ENCODE data around the gene S1PR3.
"Not testable (repeated sequence)": the region's sequence is repeated elsewhere in the genome, so short reads cannot be mapped to it uniquely, and the experiment has no call there.

Gene S1PR3

GRCh38 chr9:88991066-88992034, at the start of gene S1PR3:
TSS of gene S1PR3 (plus strand) at chr9:88991468. CDS start at chr9:89001201, 9,733 bp downstream.
- DNase-seq (ENCODE audit: low spot score) = no peak

DNA sequence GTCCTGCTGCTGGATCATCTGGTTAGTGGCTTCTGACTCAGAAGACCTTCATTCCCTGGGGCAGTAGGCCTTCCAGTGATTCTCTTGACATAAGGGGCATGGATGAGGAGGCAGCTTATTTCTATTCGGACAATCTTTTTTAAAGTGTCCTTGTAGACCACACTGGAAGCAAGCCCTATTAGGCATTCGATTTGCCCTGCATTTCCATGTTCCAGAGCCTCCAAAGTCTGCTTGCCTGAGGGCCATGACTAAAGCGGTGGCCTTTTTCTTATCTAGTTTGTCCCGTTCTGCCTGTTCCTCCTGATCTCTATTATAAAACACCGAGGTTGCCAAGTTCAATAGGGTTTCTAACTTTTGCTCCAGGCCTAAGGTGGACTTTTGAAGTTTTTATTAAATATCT, 49.7 kb upstream of the S1PR3 start:
- not testable (repeated sequence) for DNase-seq (ENCODE audit: low spot score)

GRCh38 chr9:88942411-88942810, 48.9 kb upstream of the S1PR3 start:
- no peak for DNase-seq (ENCODE audit: low spot score)

DNA sequence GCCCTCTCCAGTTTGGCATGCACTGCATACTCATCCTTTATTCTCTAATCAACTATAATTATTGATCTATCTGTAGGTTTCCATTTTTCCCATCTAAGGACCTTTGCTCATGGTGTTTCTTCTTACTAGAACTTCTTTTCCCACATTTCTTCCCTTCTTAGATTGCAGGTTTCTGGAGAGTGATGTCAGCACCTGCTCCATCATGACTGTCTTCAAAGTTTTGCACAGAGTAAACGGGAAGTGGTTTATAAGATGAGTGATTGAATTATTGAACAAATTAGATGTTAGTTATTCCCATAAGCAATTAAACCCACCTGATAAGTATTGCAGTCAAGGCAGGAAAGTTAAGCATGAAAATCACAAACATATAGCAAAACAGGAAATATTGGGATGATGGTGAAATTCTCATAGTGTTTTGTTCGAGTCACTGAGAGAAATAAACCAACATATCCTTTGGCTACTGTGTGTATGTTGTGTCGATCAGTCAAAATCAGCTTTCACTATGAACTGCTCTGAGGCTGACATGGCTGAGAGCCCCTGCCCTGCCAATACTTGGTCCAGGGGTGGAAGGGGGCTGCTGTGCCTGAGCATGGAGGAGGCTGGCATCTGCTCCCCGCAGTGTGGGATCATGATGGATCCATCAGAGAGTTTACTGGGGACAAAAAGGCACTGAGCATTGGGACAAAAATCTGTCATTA, 45.5 kb upstream of the S1PR3 start:
- no peak for DNase-seq (ENCODE audit: low spot score)

DNA sequence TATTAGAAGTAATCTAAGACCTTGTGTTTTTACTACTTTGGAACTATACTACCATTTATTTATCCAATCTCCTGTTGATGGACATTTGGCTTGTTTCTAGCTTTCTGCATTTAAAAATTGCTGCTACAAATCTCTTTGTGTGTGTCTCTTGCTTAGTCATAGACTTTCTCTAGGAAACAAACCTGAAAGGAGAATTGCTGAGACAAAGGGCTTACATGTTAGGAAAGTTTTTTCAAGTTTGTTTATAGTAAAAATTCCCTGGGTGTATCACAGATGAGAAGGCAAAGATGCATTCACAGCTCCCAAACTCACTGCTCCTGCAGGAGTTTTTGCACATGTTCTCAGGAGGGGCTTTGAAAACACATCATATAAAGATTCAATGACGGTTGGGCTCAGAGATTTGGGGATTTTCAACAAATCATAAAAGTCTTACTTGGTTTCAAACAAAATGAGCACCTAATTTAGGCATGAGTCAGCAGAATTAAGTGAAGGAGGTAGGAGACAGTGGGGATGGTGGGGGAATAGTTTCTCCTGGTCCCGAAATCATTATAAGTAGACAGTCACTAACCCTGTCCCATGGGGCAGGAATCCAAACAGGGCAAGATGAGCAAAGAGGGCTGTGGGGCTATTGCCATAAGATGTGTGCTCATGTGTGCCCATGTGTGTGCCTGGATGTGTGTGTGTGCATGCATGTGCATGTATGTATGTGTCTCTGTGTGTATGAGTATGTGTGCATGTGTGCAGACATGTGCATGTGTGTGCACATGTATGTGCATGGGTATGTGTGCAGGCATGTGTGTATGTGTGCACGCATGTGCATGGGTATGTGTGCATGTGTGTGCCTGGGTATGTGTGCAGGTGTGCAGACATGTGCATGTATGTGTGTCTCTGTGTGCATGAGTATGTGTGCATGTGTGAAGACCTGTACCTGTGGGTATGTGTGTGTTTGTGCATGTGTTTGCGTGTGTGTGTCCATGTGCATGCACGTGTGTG, 43.4 kb upstream of the S1PR3 start:
- DNase-seq (ENCODE audit: low spot score) = no peak

GRCh38 chr9:88949425-88949824, 41.8 kb upstream of the S1PR3 start:
- DNase-seq (ENCODE audit: low spot score) = no peak

GRCh38 chr9:88949961-88950340, 41.3 kb upstream of the S1PR3 start:
- DNase-seq (ENCODE audit: low spot score) = no peak

DNA sequence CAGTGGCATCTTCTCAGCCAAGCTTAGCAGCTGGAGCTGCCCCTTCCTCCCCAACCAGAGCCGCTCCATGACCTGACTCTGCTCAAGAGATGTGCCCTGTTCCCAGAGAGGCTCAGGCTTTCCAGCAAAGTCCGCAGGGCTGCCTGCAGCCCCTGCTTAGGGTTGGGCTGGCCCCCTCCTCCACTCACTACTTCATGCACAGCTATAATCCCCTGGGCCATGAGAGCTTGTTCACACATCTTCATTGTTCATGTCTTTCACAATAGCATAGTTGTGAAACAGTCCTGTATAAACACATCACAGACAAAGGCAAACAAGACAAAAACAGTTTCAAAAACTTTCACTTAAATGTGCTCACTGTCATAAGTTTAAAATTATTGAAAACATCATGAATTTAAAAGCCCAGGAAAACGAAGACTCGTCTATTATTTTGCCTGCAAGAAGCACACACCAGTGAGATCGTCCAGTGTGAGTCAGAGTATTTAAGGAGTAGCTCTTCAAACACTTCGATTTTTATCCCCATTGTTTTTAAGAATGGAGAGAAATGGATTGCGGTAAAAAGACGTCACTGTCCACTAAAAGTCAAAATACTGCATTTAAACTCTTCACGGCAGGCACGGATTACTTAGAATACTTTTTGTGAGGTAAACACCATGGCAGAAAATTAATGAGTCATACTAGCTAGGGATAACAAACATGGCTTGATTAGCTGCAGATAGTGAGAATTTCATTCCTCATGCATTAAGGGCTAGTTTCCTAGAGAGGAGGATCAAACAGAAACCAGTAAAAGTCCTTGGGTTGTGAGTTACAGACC, 40.7 kb upstream of the S1PR3 start:
- DNase-seq (ENCODE audit: low spot score) = no peak

DNA sequence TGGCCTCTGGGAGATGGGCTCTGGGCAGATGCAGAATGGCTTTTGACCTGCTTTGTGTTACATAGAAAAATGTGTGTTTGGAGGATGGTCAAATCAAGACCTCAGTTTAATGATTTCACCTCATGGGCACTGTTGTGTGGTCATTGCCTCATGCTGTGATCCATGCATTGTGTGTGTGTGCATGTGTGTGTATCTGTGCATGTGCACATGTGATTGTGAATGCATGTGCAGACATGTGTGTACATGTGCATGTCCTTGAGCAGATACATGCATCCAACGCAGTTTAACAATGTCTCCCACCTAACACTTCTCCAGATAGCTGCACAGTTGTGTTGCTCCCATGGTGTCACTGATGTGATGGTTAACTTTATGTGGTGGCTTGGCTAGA, 40.1 kb upstream of the S1PR3 start:
- DNase-seq (ENCODE audit: low spot score) = no peak

DNA sequence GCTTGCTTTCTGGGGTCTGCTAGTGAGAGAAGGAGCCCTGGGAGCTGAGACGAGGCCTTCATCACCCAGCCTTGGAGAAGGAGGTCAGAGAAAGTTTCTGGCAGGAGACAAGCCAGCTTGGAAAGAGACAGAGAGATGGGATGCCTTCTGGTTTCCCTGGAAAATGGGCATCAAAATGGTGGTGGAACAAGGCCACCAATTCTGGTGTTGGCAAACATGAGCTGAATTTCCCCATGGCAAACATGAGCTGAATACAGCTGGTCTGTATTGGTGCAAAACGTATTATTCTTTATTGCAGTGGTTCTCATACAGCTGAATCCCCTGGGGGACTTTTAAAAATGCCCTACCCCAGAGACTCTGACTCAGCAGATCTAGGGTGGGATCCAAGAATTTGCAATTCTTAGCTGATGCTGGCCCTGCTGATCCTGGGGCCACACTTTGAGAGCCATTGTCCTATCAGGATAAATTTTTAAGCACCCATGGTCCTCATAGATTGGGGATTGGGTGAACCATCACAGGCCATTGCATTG, 39.1 kb upstream of the S1PR3 start:
- DNase-seq (ENCODE audit: low spot score) = peak; percentile 6

- DNase-seq (ENCODE audit: low spot score) = no peak
Measured at GRCh38 chr9:88952976-88953375, 38.3 kb upstream of the S1PR3 start.

GRCh38 chr9:88953381-88954029, 37.8 kb upstream of the S1PR3 start:
- peak; percentile 6 for DNase-seq (ENCODE audit: low spot score)

DNA sequence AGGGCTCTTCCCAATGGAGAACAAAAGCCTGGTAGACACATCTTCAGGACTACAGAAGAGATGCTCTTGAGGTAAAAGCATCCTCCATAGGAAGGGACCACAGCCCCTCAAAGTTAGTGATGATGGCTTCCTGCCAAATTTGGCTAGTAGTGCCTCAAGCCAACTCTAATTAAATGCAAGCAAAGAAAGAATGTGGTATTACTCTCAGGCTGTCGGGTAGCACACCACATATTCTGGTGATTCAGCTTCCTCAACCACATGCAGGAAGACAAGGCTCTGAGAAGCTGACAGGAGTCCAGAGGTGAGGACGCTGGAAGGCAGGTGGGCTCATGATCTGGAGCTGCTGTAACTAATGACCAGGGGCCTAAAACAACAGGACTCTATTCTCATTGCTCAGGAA, 37.2 kb upstream of the S1PR3 start:
- DNase-seq (ENCODE audit: low spot score) = no peak

DNA sequence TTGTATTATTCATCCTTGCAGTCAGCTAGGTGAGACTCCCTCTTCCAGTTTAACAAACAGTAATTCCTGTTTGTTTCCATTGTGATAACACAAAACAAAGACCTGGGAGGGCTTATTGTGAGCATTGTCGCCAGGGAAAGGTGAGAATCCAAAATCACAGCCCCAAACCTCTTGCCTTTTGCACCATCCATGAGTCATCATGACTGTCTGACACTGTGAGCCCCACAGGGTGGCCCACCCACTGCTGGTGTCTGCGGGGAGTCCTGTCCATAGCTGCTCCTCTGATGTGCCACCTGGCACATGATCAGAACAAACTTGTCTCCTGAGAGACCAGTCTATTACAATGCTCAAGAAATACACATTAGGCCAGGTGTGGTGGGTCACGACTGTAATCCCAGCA, 33.7 kb upstream of the S1PR3 start:
- no peak for DNase-seq (ENCODE audit: low spot score)

- DNase-seq (ENCODE audit: low spot score) = no peak
Measured at GRCh38 chr9:88959727-88960469, 31.4 kb upstream of the S1PR3 start.

GRCh38 chr9:88960632-88961031, 30.6 kb upstream of the S1PR3 start:
- DNase-seq (ENCODE audit: low spot score) = no peak

DNA sequence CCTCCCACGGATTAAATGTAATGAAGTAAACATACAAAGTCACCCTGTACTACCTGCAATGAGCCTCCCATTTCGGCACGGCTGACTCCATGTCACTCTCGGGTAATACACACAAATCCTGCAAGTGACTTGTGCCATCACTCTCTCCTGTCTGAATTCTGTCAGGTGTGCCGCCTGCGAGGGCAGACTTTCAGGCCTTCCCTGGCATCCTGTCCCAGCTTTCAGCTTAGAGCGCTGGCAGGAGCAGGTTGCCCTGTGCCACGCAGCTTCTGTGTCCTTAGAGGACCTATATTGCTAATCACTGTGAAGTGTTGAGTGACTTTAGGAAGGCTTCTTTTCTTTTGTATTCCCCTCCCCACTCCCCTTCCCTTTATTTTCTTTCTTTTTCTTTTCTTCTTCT, 25.8 kb upstream of the S1PR3 start:
- no peak for DNase-seq (ENCODE audit: low spot score)

DNA sequence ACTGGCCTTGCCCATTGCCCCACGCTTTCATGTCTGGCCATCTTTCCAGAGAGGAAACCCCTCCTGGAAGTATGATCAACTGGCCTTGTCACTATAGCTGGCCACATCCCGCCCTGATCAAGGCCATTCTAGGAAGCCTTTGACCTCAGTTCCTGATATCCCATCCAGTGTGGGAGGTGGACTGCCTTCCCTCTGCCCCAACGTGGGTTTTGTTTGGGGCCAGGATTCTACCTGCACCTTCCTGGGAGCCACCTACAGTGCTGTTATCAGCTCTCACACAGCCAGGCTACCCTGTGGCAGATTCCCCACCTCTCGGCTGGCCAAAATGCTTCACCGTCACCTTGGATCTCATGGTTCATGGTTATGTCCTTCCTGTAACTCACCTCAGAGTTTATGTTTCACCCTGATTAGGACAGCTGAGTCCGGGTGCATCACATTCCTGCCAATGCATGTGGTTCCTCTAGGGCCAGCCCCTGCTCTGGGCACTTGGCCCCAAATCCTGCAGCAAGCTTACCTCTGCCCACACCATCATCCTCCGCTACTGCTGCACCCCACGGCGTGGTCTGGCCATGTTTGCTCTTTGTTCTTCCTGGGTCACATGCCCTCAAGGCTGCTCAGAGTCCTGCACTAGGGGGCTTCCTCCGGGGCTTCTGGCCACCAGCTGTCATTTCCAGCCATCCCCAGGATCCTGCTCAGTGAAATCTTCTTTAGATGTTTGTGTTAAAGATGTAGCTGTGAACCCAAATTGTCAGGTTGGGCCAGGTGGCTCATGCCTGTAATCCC, 24.2 kb upstream of the S1PR3 start:
- no peak for DNase-seq (ENCODE audit: low spot score)

DNA sequence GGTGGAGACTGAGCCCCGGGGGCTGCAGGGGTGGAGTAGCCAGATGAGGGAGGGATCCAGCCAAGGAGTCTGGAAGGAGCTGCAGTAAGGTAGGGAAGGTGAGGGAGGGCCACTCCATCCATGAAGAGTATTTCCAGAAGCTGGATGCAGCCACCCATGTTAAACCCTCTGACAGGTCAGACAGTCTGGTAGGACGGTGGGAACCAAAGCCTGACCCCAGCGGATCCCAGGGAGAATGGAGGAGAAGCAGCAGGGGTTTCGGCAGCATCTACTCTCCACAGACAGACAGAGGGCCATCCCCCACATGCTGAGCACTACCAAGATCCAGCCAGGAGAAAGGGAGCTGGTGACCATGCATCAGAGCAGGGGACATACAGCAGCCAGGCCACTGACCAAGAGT, 22.5 kb upstream of the S1PR3 start:
- no peak for DNase-seq (ENCODE audit: low spot score)
